Stimulated activated CD4-positive, alpha-beta T cell treated with anti-CD3 and anti-CD28 coated beads, Interleukin-15, amount 100 ng/mL, for 1 hour (primary cell): ENCODE results near the gene CTSA.

ENCODE experiments used
- DNase-seq, 2 donors: peaks; one replicate each; pipeline ENCODE4 v3.0.0-alpha.2; 2020; ENCODE audit warnings: low read depth in 1 of 2, low spot score in 1 of 2

CTSA gene

DNA sequence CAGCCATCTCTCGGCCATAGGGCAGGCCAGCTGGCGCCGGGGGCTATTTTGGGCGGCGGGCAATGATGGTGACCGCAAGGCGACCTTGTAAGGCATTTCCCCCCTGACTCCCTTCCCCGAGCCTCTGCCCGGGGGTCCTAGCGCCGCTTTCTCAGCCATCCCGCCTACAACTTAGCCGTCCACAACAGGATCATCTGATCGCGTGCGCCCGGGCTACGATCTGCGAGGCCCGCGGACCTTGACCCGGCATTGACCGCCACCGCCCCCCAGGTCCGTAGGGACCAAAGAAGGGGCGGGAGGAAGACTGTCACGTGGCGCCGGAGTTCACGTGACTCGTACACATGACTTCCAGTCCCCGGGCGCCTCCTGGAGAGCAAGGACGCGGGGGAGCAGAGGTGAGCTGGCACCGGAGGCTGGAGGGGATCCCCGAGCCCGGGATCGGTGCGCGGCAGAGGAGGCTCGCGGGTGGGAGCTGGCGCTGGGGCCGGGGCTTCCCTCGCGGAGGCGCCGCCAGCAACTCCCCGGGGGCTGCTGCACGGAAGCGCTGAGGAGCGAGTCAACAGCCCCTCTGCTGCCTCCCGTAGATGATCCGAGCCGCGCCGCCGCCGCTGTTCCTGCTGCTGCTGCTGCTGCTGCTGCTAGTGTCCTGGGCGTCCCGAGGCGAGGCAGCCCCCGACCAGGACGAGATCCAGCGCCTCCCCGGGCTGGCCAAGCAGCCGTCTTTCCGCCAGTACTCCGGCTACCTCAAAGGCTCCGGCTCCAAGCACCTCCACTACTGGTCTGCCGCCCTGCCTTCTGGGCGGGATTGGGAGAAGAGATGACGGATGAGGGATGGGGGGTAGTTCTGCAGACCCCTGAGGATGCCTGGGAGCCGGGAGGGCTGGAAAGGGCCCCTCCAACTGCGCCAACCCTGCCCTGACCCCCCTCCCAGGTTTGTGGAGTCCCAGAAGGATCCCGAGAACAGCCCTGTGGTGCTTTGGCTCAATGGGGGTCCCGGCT is at the start of gene CTSA, which contains the start of gene NEURL2:
Gene CTSA (plus strand): TSS at position 351 of the 999 bp plus-strand sequence. CDS start 234 bp downstream, at position 585.
Gene NEURL2 (minus strand): TSS at position 224 of the 999 bp plus-strand sequence. CDS start 217 bp downstream, at position 7.
- DNase-seq = peak; percentile 70 to 76

DNA sequence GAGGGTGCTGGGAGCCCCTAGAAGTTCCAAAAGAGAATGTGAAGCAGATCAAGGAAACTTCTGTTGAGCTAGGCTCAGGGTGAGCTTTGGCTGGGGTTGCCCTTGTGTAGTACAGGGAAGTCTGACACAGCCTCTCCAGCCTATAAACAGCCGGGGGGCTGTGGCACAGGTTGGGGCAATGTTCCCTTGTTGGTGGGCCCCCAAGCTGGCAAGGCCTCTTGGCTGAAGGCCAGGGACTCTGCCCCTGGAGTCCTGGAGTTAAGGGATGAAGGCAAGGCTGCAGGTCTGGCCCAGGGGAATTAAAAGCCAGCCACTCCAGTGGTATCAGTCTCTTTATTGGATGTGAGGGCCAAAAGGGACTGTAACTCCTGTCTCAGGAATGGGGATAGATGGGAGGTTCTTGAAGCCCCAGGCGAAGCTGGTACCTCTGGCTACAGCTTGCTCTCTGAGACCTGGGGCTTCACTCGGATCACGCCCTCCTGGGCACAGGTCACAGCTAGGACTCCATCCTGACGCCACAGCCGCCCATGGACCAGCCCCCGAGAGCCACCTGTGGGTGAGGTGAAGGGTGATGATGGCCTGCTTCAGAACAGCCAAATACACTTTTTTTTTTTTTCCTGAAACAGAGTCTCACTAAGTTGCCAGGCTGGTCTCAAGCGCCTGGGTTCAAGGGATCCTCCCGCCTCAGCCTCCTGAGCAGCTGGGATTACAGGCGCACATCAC is 49.6 kb upstream of the CTSA start:
- DNase-seq = no peak

DNA sequence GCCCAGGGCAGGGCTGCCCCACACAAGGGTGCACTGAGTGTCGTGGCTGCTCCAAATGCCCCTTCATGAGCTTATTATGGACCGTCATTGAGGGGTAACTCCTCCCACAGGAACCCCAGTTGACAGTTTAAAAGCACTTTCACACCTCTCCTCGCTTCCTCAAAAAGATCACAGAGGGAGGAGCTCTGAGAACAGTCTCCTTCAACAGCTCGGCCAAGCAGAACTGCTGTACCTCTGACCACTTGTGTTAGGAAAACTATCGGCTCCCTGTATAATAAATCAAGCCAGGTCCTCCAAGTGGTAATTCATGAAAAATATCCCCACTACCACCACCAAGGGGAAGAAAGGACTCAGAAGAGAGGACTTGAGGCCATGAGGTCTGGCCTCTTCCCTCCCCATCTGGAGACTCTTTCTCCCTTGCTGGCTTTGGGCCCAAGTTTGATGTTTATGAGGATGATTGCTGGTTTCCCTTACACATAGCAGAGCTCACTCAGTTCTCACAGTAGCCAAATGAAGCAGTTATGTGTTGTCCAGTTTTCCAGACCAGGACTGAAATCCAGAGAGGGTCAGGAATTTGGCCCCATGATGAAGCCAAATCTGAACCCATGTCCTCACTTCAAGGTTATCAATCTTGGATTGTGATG is 48.8 kb upstream of the CTSA start:
- no peak for DNase-seq

DNA sequence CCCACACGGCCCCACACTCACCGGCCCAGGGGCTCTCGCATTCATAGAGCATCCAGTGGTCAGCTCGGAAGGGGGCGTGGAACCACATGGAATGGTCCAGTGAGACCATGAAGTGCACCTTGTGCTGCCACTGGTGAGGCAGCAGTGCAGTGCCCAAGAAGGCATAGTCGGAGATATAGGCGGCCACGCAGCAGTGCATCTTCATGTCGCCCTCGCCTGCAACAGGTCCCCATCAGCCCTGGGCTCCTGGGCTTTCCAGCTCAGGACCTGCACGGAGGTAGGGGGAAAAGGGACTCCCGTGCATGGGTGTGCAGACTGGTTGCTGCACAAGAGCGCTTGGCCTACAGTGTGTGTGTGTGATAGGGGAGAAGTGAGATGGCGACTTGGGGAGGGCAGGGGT is 47.6 kb upstream of the CTSA start:
- no peak for DNase-seq

DNA sequence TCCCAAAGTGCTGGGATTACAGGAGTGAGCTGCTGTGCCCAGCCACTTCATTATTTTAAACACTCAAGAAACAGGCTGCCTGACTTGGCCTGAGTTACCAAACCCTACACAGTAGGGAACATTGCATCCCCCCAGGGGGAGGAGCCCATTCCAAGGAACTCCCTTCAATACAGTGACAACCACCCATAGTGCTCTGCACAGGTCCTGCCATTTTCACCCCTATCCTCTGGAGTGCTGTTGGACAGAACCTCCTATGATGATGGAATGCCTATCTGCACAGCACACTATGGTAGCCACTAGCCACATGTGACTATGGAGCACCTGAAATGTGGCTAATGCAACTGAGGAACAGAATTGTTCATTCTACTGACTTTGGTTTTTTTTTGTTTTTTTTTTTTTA is 45.7 kb upstream of the CTSA start:
- DNase-seq = no peak

DNA sequence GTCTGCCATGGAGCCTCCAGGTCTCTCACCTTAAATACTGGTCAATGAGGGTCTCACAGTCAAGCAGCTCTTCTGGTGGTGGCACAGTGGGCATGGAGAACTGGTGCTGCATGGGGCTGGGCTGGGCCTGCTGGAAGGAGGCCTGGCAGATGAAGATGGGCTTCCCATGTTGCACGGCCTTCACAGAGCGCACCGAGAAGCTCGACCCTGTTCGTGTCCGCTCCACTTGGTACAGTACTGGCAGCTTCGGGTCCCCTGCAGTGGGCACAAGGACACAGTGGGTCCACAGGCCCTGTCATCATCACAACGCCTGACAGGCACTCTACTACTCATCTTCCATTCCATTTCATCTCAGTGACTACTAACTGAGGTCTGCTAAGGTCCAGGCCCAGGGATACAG is 42.7 kb upstream of the CTSA start:
- DNase-seq = no peak

DNA sequence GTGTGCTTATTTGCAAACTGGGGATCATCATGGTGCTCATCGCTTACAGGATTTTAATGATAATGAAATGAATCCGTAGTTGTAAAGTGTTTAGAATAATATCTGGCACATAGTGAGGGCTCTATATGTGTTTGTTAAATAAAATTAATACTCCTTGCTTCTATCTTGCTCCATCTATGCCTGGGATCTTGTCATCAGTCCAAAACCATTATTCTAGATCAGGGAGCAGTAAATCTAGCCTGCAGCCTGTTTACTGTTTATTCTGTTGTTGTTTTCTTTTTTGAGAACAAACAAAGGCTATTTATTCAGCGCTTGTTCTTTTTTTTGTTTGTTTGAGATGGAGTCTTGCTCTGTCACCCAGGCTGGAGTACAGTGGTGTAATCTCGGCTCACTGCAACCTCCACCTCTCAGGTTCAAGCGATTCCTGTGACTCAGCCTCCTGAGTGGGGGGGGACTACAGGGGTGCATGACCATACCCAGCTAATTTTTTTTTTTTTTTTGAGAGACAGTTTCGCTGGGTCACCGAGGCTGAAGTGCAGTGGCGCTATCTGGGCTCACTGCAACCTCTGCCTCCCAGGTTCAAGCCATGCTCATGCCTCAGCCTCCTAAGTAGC is 42.1 kb upstream of the CTSA start:
- DNase-seq = no peak

DNA sequence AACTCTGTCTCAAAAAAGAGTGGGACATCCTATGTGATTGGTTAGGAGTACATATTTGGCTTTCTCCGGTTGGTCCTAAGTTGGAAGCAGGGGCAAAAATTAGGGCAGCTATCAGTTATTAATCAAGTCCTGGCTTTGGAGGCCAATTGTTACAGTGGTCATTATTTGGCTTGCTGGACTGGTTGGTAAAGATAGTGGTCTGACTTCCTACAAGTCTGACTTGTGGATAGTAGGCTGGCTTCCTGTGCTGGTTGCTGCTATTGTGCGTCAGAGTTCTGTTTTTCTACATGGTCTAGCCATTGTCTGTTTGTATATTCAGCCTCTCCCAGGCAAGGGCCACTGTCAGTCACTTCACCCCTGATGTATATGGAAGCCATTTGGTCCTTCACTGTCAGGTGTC is 40.9 kb upstream of the CTSA start:
- no peak for DNase-seq

DNA sequence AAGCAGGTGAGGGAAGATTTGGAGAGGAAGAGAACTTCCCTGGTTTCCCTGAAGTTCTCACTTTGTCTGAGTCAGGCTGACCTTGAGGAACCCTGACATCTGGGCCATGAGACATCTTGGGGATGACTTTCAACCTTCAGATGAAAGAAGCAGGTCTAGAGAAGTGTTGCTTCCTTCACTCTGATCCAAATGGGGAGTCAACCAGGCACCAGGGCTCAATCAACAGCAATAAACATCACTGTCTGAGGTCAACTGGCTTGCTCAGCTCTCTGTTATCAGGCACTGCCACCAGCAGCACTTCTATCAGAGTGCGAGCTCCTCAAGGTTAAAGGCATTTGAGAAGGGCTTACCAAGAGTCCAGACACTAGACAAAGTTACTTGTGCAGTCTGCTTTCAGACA is 40.2 kb upstream of the CTSA start:
- no peak for DNase-seq

DNA sequence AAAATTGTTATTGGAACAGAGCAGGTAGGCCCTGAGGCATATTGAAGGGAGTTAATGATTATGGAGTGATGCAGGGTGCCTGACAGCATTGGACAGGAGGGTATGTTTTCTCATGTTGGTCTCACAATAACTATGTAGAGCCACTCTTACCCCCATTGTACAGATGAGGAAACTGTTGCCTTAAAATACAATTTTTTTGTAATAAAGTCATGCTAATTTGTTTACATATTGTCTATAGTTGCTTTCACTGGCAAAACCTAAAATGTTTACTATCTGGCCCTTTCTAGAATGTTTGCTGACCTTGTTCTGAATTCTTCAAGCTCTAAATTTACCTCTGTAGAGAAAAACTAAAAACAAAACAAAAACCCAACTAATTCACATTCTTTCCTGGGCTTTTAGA is 39.6 kb upstream of the CTSA start:
- DNase-seq = no peak

DNA sequence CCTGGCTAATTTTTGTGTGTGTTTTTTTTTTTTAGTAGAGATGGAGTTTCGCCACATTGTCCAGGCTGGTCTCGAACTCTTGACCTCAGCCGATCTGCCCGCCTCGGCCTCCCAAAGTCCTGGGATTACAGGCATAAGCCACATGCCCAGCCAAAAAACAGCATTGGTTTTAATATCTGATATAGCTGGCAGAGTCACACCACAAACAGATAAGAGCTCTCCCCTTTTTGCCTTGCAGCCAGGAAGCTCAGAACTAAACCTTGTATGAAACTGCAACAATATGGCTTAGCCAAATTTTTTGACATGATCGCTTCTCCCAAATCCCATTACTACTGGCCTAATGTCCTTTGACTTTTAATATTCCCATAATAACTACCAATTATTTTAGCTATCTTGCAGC is 38.8 kb upstream of the CTSA start:
- no peak for DNase-seq

DNA sequence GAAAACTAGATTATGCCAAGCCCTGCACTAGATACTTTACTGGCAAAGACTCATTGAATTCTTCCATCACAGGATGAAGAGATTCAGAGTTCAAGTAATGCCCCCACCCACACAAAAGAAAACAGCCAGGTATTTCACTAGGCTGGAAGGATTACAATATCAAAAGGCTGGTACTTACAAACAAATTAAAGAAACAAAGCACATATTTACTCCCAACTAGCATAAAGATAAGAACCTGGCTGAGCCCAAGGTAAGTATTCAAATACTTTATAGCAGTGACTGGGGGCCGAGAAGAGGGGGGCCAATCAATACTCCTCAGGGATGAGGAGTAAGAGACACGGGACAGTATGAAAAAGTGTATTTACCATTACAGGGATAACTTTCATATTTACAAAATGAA is 37.7 kb upstream of the CTSA start:
- no peak for DNase-seq

DNA sequence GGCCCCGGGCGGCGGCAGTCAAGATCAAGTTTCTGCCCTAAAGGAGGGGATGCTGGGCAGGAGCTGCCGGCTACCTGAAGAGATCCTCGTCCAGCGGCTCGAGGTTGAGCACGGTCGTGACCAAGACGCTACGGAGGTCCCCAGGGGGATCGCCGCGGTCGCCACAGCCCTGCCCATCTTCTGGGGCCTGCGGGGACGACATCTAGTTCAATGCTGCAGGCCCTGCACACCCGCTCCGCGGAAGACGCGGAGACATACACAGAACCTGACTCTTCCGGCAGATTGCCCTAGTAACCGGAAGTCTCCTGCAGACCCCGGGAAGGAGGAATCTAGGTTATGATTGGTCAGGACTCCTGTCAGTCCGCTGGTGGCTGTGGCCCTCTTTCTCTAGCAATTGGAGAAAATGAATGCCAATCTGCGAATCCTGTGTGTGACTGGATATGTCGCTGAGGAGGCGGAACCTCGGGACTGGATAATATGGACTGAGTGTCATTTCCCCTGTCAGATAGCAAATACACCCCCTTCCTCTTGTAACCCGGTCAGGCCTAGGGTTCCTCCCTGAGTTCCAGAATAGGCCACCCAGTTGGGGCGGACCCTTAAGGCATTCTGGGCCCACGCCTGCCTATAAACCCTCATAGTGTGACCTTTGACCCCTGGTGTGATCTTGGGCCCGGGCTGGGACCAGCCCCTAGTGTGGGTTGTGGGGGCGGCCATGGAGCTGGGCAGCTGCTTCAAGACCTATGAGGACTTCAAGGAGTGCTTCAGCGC is 33.8 kb upstream of the CTSA start, which contains the start of the genes ACOT8 and ZSWIM3:
Gene ACOT8 (minus strand): TSS at position 279 of the 768 bp plus-strand sequence. CDS start 77 bp downstream, at position 202.
Gene ZSWIM3 (plus strand): TSS at position 501 of the 768 bp plus-strand sequence. CDS start 212 bp downstream, at position 713.
- DNase-seq = peak; percentile 61 to 78

DNA sequence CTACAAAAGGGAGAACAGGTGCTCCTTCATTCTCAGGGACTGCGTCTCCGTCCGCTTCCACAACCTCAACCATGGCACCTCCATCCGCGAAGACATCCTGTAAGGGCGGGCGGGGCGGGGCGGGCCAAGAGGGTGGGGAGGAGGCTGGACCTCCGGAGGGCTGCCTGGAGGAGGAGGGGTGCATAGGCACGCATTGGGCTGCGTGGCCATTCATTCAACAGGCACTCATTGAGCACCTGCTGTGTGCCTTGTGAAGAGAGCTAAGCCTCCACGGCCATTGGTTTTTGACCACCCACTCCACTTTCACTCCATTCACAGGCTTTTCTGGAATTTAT is 33.3 kb upstream of the CTSA start:
- DNase-seq = no peak

DNA sequence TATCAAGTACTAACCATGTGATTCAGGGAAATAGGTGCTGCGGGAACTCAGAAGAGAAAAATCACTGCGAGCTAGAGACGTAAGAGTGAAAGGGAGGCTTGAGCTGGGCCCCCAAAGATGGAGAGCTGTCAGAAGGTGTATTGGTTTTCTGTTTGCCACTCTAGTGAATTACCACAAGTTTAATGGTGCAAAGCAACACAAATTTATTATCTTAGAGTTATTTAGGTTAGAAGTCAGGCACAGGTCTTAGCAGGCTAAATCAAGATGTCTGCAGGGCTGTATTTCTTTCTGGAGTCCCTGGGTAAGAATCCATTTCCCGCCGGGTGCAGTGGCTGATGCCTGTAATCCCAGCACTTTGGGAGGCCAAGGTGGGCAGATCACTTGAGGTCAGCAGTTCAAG is 31.2 kb upstream of the CTSA start:
- DNase-seq = no peak

DNA sequence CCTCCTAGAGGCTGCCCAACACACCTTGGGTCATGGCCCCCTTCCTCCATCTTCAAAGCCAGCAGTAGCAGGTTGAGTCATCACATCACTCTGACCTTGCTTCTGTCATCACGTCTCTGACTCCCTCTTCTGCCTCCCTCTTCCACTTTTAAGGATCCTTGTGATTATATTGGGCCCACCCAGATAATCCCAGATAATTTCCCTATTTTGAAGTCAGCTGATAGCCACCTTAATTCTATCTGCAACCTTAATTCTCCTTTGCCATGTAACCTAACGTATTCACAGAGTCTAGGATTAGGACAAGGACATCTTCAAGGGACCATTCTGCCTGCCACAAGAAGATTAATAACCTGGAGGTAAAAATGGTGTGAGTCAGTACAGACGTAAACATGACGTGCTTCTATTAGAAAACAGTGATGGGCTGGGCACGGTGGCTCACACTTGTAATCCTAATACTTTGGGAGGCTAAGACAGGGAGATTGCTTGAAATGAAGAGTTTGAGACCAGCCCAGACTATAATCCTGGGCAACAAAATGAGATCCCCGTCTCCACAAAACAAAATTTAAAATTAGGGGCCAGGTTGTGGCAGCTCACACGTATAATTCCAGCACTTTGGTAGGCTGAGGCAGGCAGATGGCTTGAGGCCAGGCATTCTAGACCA is 30.4 kb upstream of the CTSA start:
- DNase-seq = no peak

DNA sequence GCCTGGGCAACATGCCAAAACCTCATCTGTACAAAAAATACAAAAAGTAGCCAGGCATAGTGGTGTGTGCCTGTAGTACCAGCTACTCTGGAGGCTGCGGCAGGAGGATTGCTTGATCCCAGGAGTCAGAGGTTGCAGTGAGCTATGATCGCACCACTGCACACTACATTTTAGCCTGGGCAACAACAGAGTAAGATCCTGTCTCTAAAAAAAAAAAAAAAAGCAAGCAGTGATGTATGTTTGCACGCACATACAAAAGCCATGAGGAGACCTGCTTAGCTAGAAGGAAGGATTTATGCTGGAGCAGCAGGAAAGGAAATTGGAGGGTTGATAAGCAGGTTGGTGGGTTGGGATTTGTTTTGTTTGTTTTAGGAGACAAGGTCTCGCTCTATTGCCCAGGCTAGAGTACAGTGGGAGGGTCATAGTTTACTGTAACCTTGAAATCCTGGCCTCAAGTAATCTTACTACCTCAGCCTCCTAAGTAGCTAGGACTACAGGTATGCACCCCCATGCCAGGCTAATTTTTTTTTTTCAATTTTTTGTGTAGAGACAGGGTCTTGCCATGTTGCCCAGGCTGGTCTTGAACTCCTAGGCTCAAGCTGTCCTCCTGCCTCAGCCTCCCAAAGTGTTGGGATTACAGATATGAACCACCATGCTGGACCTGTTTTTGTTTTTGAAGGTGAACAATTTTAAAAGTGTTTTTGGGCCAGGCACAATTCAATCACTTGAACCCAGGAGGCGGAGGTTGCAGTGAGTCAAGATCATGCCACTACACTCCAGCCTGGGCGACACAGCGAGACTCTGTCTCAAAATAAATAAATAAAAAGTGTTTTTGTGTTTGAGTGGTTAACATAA is 29.7 kb upstream of the CTSA start:
- DNase-seq = no peak

DNA sequence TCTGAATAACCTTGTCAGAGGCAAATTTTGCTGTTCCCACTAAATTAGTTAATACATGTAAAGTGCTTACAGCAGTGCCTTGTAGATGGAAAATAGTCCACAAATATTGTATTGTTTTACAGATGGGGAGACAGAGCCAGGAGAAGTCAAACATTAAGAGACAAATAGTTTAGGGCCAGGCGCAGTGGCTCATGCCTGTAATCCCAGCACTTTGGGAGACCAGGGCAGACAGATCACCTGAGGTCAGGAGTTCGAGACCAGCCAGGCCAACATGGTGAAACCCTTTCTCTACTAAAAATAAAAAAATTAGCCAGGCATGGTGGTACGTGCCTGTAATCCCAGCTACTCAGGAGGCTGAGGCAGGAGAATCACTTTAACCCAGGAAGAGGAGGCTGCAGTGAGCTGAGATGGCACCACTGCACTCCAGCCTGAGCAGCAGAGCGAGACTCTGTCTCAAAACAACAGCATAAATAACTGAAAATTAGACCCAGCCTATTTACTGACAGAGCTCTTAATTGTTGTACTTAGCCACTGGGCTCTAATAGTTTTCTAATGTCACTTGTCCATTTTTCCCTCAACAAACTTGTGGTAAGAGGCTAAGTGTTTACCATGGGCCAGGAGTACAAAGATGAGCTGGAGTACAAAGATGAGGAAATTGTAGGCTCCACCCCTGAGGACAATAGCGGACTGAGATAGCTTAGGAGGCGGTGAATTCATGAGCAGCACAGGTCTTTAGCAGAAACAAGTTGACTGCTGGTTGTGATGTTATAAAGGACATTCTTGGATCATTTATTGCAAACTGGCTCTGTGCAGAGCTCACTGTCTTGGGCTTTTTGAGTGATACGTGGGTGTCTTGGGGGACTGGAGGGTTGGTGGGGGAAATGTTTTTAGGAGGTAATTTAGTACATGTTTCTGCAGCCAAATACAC is 27.3 kb upstream of the CTSA start:
- no peak for DNase-seq
